Sigmoid colon (tissue), 4 donors: ENCODE data around the gene DOCK1.

Experiments
- EP300 ChIP-seq, 4 donors: sonication (generic); formaldehyde crosslinking; IDR thresholded peaks; one replicate each; pipeline ENCODE4 v1.6.1; 2017; ENCODE audit warnings: antibody characterized with exemption in 4 of 4
- POLR2A ChIP-seq, 2 donors: fragments of 450-650 bp; IDR thresholded peaks; one replicate each; pipeline ENCODE4 v1.6.1; 2016; ENCODE audit warnings: antibody characterized with exemption in 2 of 2, mild to moderate bottlenecking in 2 of 2, moderate library complexity in 2 of 2
- POLR2AphosphoS5 ChIP-seq, 4 donors: sonication (generic); formaldehyde crosslinking; IDR thresholded peaks; one replicate each; pipeline ENCODE4 v1.6.1; 2017; ENCODE audit warnings: antibody characterized with exemption in 4 of 4
- TF ChIP-seq, protein P1 (sequence below), 4 experiments: fragments of 450-650 bp in 3 of 4; fragments of 200-600 bp in 1 of 4; IDR thresholded peaks; one replicate each; pipeline ENCODE4 v1.5.1; 2016 to 2019; ENCODE audit warnings: antibody characterized with exemption in 4 of 4, mild to moderate bottlenecking in 3 of 4, moderate library complexity in 2 of 4

DNA sequence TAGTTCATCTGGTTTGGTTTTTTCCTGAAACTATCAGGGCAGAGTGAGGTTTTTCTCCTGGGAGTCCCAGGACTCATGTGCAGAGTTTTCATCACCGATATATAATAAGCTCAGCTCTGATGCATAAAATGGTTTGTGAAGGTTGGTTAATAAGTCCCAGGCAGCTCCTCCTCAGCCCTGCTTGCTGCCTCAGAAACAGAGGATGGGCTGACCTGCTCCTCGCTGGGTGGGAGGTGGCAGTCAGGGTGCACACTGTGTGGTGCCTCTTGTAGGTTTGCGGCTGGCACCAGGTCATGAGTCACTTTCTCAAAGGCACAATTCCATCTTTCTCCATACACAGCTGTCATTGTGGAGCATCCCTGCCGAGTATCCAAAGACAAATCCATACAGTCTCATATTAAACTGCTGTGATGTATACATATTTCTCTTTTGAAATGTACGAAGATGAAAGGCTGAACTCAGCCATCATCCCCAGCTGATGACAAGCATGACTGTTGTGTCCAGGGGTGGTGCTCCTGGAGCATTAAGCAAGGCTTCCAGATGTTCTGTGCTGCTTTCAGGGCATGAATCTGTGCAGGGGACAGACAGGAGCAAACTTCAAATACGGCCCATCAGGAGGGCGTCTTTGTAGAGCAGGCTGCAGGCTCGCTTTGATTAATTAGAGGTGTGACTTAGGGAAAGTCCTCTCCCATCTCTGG is 518.1 kb downstream of the DOCK1 start:
- TF ChIP-seq, protein P1, sequence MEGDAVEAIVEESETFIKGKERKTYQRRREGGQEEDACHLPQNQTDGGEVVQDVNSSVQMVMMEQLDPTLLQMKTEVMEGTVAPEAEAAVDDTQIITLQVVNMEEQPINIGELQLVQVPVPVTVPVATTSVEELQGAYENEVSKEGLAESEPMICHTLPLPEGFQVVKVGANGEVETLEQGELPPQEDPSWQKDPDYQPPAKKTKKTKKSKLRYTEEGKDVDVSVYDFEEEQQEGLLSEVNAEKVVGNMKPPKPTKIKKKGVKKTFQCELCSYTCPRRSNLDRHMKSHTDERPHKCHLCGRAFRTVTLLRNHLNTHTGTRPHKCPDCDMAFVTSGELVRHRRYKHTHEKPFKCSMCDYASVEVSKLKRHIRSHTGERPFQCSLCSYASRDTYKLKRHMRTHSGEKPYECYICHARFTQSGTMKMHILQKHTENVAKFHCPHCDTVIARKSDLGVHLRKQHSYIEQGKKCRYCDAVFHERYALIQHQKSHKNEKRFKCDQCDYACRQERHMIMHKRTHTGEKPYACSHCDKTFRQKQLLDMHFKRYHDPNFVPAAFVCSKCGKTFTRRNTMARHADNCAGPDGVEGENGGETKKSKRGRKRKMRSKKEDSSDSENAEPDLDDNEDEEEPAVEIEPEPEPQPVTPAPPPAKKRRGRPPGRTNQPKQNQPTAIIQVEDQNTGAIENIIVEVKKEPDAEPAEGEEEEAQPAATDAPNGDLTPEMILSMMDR (IDR thresholded peaks at IDR 0.05) = no peak
- TF ChIP-seq POLR2AphosphoS5 (IDR thresholded peaks at IDR 0.05) (no peak), POLR2A (IDR thresholded peaks at IDR 0.05) (no peak), EP300 (IDR thresholded peaks at IDR 0.05) (no peak)
